GM10266 (cell line): ENCODE results near the gene INHBE.
"Not testable (repeated sequence)": the region's sequence is repeated elsewhere in the genome, so short reads cannot be mapped to it uniquely, and the experiment has no call there.

Source experiments
- DNase-seq: peaks from one replicate; pipeline ENCODE4 v3.0.0; 2012; ENCODE audit errors: extremely low spot score
- TF ChIP-seq, protein P1 (sequence below): IDR thresholded peaks from 2 replicates; pipeline ENCODE4 v1.5.1; 2012; ENCODE audit warnings: mild to moderate bottlenecking, low read depth; ENCODE audit not compliant: control insufficient read depth, insufficient read depth; ENCODE audit errors: missing control alignments

INHBE gene

DNA sequence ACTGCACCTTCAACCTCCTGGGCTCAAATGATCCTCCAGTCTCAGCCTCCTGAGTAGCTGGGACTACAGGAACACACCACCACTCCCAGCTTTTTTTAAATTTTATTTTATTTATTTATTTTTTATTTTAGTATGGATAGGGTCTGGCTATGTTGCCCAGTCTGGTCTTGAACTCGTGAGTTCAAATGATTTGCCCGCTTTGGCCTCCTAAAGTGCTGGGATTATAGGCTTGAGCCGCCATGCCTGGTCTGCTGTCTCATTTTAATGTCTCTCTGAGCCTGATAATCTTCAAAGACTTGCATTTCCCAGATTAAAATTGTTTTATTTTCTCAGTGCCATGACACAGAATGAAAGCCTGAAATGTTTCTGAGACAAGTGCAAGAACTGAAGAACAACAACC is 21.7 kb upstream of the INHBE start:
- no peak for DNase-seq
- TF ChIP-seq, protein P1, sequence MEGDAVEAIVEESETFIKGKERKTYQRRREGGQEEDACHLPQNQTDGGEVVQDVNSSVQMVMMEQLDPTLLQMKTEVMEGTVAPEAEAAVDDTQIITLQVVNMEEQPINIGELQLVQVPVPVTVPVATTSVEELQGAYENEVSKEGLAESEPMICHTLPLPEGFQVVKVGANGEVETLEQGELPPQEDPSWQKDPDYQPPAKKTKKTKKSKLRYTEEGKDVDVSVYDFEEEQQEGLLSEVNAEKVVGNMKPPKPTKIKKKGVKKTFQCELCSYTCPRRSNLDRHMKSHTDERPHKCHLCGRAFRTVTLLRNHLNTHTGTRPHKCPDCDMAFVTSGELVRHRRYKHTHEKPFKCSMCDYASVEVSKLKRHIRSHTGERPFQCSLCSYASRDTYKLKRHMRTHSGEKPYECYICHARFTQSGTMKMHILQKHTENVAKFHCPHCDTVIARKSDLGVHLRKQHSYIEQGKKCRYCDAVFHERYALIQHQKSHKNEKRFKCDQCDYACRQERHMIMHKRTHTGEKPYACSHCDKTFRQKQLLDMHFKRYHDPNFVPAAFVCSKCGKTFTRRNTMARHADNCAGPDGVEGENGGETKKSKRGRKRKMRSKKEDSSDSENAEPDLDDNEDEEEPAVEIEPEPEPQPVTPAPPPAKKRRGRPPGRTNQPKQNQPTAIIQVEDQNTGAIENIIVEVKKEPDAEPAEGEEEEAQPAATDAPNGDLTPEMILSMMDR, result no peak

DNA sequence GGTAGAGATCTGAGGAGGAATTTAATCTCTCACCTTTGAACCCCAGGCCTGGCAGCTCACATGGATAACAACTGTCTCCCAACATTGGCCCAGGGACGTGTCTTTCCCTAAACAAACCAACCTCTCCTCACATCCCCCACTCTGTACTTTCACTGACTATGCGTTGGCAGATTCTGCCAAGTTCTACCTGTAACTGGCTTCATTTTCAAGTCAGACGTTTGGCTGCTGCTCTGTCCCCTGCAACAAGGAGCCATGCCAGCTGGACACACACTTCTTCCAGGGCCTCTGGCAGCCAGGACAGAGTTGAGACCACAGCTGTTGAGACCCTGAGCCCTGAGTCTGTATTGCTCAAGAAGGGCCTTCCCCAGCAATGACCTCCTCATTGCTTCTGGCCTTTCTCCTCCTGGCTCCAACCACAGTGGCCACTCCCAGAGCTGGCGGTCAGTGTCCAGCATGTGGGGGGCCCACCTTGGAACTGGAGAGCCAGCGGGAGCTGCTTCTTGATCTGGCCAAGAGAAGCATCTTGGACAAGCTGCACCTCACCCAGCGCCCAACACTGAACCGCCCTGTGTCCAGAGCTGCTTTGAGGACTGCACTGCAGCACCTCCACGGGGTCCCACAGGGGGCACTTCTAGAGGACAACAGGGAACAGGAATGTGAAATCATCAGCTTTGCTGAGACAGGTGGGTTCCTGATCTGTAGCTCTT is 20.4 kb upstream of the INHBE start, which contains the start of gene INHBC:
Gene INHBC, plus strand, starts transcription at position 268 of the 707 bp plus-strand sequence. Its CDS starts 103 bp downstream, at position 371.
- TF ChIP-seq, protein P1, result no peak
- DNase-seq, result no peak

DNA sequence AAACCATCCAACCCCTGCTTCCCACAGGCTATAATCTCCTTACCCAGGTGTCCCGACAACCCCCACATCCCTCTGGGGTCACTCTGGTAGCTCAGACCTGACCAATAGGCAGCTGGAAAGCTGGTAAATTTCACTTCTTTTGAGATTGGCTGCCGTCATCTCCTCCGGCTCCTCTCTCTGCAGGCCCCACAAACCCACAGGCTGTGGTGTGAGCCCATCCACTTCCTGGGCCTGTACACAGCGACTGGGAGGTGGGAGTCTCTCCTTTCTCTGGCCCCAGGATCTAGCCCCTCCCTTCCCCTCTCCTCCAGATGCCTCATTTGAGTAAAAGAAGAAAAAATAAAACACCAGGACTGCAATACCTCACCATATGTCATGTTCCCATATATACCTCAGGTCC is 19.8 kb upstream of the INHBE start:
- TF ChIP-seq, protein P1, result no peak
- no peak for DNase-seq

DNA sequence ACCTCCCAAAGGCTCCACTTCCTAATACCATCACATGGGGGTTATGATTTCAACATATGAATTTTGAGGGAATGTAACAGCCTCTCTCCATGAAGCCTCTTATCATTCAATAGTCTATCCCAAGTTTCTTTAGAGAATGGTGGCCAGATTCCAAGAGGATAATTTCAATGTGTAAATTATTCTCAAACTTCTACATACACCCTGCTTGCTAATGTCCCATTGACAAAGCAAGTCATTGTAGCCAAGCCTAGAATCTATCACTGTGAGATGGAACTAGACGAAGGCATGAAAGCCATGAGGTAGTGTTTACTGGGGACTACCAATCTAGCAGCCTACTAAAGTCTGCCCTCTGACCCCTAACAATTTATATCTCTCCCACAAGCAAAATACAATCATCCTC is 16.7 kb upstream of the INHBE start:
- TF ChIP-seq, protein P1, result no peak

DNA sequence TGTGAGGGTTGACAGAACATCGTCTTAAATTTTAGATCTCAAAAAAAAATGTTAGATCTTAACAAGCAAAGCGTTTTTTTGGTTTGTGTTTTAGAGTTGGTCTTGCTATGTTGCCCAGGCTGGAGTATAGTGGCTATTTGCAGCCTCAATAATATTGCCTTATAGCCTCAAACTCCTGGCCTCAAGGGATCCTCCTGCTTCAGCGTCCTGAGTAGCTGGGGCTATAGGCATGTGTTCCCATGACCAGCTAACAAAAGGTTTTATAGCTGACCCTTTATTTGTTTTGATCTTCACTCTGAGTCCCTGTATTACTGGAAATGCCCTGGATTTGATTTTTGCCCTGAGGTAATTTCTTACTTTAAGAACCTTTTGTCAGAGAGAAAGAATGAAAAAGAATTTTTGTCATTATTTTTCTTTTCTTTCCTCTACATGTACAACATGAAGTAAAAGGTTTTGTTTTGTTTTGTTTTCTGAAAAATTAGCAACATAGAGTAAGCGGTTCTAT is 15.3 kb upstream of the INHBE start:
- no peak for DNase-seq
- TF ChIP-seq, protein P1, result no peak

More for the DNA sequence above, 16.7 kb upstream of the INHBE start:
- DNase-seq, result no peak

DNA sequence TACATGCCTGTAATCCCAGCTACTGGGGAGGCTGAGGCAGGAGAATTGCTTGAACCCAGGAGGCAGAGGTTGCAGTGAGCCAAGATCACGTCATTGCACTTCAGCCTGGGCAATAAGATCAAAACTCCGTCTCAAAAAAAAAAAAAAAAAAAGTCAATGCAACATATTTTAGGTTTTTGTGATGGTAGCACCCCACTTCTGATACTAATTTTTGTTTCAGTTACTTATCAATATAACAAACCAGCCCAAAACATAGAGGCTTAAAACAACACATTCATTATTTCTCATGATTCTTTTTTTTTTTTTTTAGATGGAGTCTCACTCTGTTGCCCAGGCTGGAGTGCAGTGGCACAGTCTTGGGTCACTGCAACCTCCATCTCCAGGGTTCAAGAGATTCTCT is 13.7 kb upstream of the INHBE start:
- DNase-seq, result not testable (repeated sequence)

DNA sequence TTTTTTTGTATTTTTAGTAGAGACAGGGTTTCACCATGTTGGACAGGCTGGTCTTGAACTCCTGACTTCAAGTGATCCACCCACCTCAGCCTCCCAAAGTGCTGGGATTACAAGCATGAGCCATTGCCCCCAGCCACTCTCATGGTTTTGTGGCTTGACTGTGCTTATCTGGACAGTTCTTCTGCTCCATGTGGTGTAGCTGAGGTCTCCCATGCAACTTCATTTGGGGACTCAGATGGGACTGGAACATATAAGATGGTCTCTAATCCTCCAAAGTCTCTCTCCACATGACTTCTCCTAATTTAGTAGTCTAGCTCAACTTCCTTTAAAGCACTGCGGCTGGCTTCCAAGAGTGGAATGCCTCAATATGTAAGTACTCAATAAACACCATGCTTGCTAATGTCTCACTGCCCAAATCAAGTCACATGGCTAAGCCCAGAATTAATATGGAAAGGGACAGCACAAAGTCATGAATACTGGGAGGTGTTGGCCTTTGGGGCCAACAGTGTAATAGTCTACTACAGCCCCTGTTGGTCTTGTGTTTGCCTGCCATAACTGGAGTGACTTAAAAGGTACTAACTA is 13.2 kb upstream of the INHBE start:
- TF ChIP-seq, protein P1, result no peak
- DNase-seq, result no peak

DNA sequence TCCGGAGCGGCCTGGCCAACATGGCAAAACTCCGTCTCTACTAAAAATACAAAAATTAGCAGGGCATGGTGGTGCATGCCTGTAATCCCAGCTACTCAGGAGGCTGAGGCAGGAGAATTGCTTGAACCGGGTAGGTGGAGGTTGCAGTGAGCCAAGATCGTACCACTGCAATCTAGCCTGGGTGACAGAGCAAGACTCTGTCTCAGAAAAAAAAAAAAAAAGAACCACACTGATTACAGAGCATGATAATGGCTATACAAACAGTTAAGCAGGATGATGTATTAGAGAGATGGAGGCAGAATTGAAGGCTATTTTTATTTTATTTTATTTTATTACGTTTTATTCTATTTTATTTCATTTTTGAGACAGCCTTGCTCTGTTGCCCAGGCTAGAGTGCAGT is 10.8 kb upstream of the INHBE start:
- not testable (repeated sequence) for DNase-seq
